T-helper 2 cell treated with Interferon-gamma antibody and Interleukin-4, amounts not matched to agents 5 μg/mL and 100 μg/mL, for 36 hours (primary cell): ENCODE data around the gene CLMN.

ENCODE experiments used
- DNase-seq: peaks from one replicate; pipeline ENCODE4 v3.0.0; 2021; ENCODE audit warnings: low spot score
- H3K27ac Mint-ChIP-seq: one replicate; pipeline ENCODE4 v1.8.0; 2021; ENCODE audit warnings: mild to moderate bottlenecking, mixed read lengths
- H3K27me3 Mint-ChIP-seq: one replicate; pipeline ENCODE4 v1.8.0; 2021; ENCODE audit warnings: low read depth, mixed read lengths
- H3K36me3 Mint-ChIP-seq: one replicate; pipeline ENCODE4 v1.8.0; 2021; ENCODE audit warnings: low read depth, mixed read lengths
- H3K4me1 Mint-ChIP-seq: one replicate; pipeline ENCODE4 v1.8.0; 2021; ENCODE audit warnings: low read depth, mixed read lengths
- H3K4me3 Mint-ChIP-seq: one replicate; pipeline ENCODE4 v1.8.0; 2022; ENCODE audit warnings: mild to moderate bottlenecking, moderate library complexity, mixed read lengths
- H3K9me3 Mint-ChIP-seq: one replicate; pipeline ENCODE4 v1.8.0; 2021; ENCODE audit warnings: mixed read lengths

Gene CLMN

GRCh38 chr14:95310635-95311380 lies 8.9 kb downstream of the CLMN start:
- Mint-ChIP-seq H3K9me3 (no peaks in the 10 kb centered on the region), H3K36me3 (no peaks in the 10 kb centered on the region), H3K4me1 (peaks cover 15% of the 10 kb centered on the region), H3K27me3 (peaks cover 13% of the 10 kb centered on the region), H3K4me3 (no peak overlapping the region), H3K27ac (no peak overlapping the region)
- no peak for DNase-seq

DNA sequence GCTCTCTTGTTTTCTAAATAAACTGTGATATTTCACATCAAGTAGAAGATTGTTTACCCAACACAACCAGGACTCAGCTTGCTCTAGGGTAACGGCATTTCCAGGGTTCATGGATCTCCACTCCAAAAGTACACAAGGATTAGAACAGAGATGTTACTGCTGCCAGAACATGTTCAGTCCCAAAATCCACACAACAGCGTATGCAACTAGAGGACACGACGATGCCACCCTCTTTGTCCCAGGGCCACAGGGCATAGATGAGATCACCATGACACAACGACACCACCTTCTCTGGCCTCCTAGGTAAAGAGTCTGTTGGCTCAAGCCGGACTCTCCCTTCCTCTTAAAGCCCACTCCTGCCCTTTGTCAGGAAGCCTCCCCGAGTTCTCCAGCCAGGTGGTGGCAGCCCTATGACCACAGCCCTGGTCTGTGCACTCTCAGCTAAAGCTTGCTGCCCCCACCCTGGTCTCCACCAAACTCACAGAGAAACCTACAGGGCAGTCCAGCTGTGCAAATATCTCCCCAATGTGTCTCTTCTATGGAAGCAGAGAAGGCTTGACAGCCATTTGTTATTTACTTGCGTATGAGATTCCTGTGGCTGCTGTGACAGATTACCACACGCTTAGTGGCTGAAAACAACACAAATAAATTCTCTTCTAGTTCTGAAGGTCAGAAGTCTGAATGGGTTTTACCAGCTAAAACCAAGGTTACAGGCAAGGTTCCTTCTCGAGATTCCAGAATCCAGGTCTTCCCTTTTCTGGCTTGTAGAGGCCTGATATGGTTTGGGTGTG lies 10.3 kb downstream of the CLMN start:
- Mint-ChIP-seq H3K4me1 (peaks cover 9% of the 10 kb centered on the region), H3K27me3 (peaks cover 11% of the 10 kb centered on the region), H3K4me3 (no peak overlapping the region), H3K9me3 (no peaks in the 10 kb centered on the region), H3K27ac (no peak overlapping the region), H3K36me3 (no peaks in the 10 kb centered on the region)
- DNase-seq = no peak

GRCh38 chr14:95308073-95308472 lies 11.6 kb downstream of the CLMN start:
- H3K36me3 Mint-ChIP-seq = no peaks in the 10 kb centered on the region
- H3K9me3 Mint-ChIP-seq = no peaks in the 10 kb centered on the region
- H3K4me1 Mint-ChIP-seq = peaks cover under 1% of the 10 kb centered on the region
- no peak for DNase-seq
- no peak overlapping the region for H3K27ac Mint-ChIP-seq
- no peak overlapping the region for H3K4me3 Mint-ChIP-seq
- peaks cover 19% of the 10 kb centered on the region for H3K27me3 Mint-ChIP-seq

- Mint-ChIP-seq H3K4me1 (no peaks in the 10 kb centered on the region), H3K9me3 (no peaks in the 10 kb centered on the region), H3K27ac (no peak overlapping the region), H3K36me3 (no peaks in the 10 kb centered on the region), H3K4me3 (no peak overlapping the region), H3K27me3 (peaks cover 24% of the 10 kb centered on the region)
- no peak for DNase-seq
These were observed 12.2 kb downstream of the CLMN start for GRCh38 chr14:95307402-95308041.

- Mint-ChIP-seq H3K27me3 (peaks cover 28% of the 10 kb centered on the region), H3K4me1 (no peaks in the 10 kb centered on the region), H3K36me3 (no peaks in the 10 kb centered on the region), H3K4me3 (no peak overlapping the region), H3K9me3 (no peaks in the 10 kb centered on the region), H3K27ac (no peak overlapping the region)
- DNase-seq = no peak
These were observed 13.8 kb downstream of the CLMN start for GRCh38 chr14:95305940-95306339.

DNA sequence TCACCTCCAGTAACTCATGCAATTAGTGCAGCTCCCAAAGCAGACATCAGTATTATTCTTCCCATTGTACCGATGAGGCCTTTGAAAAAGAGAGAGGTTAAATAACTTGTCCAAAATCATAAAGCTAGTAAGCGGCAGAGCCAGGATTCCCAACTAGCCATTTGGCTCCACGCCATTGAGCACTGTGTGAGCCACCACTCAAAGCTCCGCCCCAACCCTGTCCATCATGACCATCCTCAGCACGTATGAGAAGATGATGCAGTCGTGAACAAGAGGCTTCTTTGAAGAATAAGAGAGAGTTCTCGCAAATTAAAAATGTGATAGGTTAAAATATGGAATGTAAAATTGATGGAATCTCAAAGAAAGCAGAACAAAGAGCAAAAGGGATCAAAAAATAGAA lies 14.6 kb downstream of the CLMN start:
- Mint-ChIP-seq H3K4me3 (no peak overlapping the region), H3K36me3 (no peaks in the 10 kb centered on the region), H3K4me1 (no peaks in the 10 kb centered on the region), H3K9me3 (no peaks in the 10 kb centered on the region), H3K27me3 (peaks cover 28% of the 10 kb centered on the region), H3K27ac (no peak overlapping the region)
- DNase-seq = no peak

DNA sequence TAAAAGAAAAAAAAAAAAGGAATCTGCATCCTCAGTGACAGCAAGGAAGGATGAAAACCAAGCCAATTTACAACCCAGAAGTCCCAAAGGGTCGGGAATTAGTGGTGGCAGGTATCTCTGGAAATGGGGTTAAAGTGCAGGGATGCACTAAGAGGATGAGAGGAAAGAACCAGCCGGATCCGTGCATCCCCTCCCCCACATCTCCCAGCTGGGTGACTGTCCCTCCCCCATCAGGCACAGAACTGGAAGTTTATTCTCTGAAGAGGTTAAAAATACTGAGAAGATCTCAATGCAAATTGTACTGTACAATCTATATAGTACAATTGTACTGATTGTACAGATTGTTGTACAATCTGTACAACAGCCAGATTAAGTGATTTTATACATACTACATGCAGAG lies 15.4 kb downstream of the CLMN start:
- H3K9me3 Mint-ChIP-seq = no peaks in the 10 kb centered on the region
- no peaks in the 10 kb centered on the region for H3K4me1 Mint-ChIP-seq
- no peak overlapping the region for H3K4me3 Mint-ChIP-seq
- no peaks in the 10 kb centered on the region for H3K36me3 Mint-ChIP-seq
- DNase-seq = no peak
- H3K27me3 Mint-ChIP-seq = peaks cover 29% of the 10 kb centered on the region
- no peak overlapping the region for H3K27ac Mint-ChIP-seq

DNA sequence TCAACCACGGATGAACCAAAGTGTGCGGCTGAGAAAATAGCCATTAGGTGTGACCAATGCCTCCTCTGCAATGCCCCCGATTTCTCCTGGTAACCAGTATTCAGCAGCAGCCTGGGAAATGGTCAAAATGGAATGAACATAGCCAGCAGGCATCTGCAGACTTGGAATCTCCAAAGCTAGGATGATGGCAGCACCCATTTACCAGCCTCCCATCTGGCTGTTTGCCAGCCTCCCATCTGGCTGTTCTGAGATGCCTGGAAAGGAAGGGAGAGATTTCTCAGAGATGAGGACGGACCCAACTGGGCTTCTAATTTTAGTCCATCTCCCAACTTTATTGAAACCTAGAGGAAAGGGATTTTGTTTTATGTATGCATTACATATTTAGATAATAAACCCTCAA lies 16.2 kb downstream of the CLMN start:
- H3K4me1 Mint-ChIP-seq = no peaks in the 10 kb centered on the region
- no peak overlapping the region for H3K27ac Mint-ChIP-seq
- peaks cover 30% of the 10 kb centered on the region for H3K27me3 Mint-ChIP-seq
- H3K36me3 Mint-ChIP-seq = no peaks in the 10 kb centered on the region
- H3K9me3 Mint-ChIP-seq = no peaks in the 10 kb centered on the region
- H3K4me3 Mint-ChIP-seq = no peak overlapping the region
- DNase-seq = no peak

DNA sequence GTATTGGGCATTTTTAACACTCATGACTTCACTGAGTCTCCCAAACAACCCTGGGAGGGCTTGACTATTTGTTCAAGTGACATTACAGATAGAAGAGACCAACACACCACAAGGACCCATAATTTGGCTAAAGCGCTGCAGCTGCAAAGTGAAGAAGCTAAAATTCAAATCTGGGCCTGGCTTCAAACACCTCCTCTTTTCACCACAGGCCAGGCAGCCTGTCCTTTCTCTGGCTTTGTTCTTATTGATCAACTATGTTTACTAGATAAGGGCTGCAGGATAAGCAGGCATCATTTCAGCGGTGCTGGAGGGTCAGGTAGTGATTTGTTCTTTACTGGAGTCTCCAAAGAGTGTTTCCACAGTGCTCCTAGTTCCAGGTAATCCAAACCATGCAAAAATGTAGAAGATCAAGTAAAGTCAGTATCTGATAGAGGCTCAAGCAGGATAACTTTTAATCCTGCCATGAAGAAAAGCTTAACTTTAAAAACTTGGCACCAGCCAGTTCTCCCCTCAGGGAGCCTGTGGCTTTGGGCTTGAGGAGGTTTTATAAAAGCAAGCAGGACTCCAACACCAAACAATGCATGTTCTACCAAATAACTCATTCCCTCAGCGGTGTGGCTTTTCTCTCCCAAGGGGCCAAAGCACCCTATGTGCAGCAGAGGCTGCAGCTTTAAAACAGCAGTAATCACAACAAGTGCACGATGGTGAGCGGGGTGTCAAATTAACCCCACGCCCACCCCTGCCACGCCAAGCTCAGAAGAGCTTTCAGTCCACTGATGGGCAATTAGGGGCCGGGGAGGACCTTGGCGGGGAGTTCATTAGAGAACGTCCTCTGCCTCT lies 16.8 kb downstream of the CLMN start:
- Mint-ChIP-seq H3K9me3 (no peaks in the 10 kb centered on the region), H3K4me3 (no peak overlapping the region), H3K36me3 (no peaks in the 10 kb centered on the region), H3K27ac (no peak overlapping the region), H3K4me1 (no peaks in the 10 kb centered on the region), H3K27me3 (peaks cover 26% of the 10 kb centered on the region)
- DNase-seq = no peak

- no peak overlapping the region for H3K4me3 Mint-ChIP-seq
- H3K9me3 Mint-ChIP-seq = no peaks in the 10 kb centered on the region
- H3K27me3 Mint-ChIP-seq = peaks cover 22% of the 10 kb centered on the region
- H3K36me3 Mint-ChIP-seq = no peaks in the 10 kb centered on the region
- no peak overlapping the region for H3K27ac Mint-ChIP-seq
- H3K4me1 Mint-ChIP-seq = no peaks in the 10 kb centered on the region
- DNase-seq = no peak
These were observed 18.1 kb downstream of the CLMN start for GRCh38 chr14:95301527-95302187.

- H3K27ac Mint-ChIP-seq = no peak overlapping the region
- H3K4me1 Mint-ChIP-seq = no peaks in the 10 kb centered on the region
- H3K36me3 Mint-ChIP-seq = no peaks in the 10 kb centered on the region
- no peak overlapping the region for H3K4me3 Mint-ChIP-seq
- H3K27me3 Mint-ChIP-seq = peaks cover 24% of the 10 kb centered on the region
- DNase-seq = no peak
- no peaks in the 10 kb centered on the region for H3K9me3 Mint-ChIP-seq
These were observed 18.8 kb downstream of the CLMN start for GRCh38 chr14:95300697-95301526.

DNA sequence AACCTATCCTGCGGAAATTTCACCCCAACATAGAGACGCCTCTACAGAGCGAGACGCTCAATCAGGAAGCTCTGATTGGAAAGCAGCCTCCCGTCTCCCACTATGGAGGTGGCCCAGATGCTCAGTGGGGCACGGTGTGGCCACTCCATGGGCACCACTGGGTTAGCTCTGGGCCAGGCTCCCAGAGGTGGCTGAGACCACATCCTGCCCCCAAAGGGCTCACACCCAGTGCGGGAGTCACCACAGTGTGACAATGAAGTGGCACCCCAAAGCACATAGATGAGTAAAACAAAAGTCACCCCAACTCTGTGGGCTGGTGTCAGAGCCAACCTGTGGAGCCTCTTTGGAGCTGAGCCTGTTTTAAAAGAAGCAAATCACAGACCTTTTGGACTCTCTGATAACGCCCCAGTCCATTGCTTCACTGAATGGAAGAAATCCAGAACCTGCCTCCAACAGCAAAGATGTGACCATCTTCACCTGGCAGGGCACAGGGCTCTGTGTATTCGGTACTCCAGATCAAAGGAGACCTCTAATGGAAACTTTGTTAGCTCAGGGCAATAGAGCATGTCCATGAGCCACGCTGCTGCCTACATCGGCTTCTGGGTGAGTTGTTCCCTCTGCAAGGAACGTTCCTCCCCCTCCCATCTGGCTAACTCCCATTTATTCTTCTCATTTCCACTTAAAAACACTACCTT lies 19.6 kb downstream of the CLMN start:
- H3K27ac Mint-ChIP-seq = no peak overlapping the region
- no peaks in the 10 kb centered on the region for H3K36me3 Mint-ChIP-seq
- no peaks in the 10 kb centered on the region for H3K4me1 Mint-ChIP-seq
- H3K27me3 Mint-ChIP-seq = peaks cover 25% of the 10 kb centered on the region
- no peak for DNase-seq
- no peak overlapping the region for H3K4me3 Mint-ChIP-seq
- H3K9me3 Mint-ChIP-seq = no peaks in the 10 kb centered on the region
